Transverse colon (tissue), 4 donors: Measurements from ENCODE around the gene MRM2. TPM values are rescaled to one million over a fixed set of nuclear protein-coding genes. Genes with fewer than 3 reads are reported as not detected.

Experiments
- DNase-seq: peaks from one replicate; pipeline ENCODE4 v3.0.0-alpha.2; 2019
- H3K27ac ChIP-seq, 4 donors: fragments of 200-600 bp; sonication (generic); 2 replicates each; pipeline ENCODE4 v1.5.1; 2016 to 2018; ENCODE audit warnings: inconsistent platforms in 4 of 4
- H3K27me3 ChIP-seq: fragments of 200-600 bp; sonication (generic); 2 replicates; pipeline ENCODE4 v1.5.1; 2017; ENCODE audit warnings: inconsistent platforms
- H3K36me3 ChIP-seq, 4 donors: fragments of 200-600 bp; sonication (generic); 2 replicates each; pipeline ENCODE4 v1.5.1; 2017 to 2019; ENCODE audit warnings: inconsistent platforms in 4 of 4
- H3K4me1 ChIP-seq, 4 donors: fragments of 200-600 bp; sonication (generic); 2 replicates each; pipeline ENCODE4 v1.5.1; 2017 to 2020; ENCODE audit warnings: inconsistent platforms in 4 of 4
- H3K4me3 ChIP-seq, 4 donors: fragments of 200-600 bp; sonication (generic); 1 replicate in 1 of 4; 2 replicates in 3 of 4; pipeline versions ENCODE4 v1.5.1 to v1.6.1; 2017 to 2019; ENCODE audit warnings: inconsistent platforms in 4 of 4
- H3K9me3 ChIP-seq, 2 donors: fragments of 200-600 bp; sonication (generic); 2 replicates each; pipeline ENCODE4 v1.5.1; 2017 to 2019; ENCODE audit warnings: inconsistent platforms in 2 of 2
- EP300 ChIP-seq: sonication (generic); formaldehyde crosslinking; IDR thresholded peaks from one replicate; pipeline ENCODE4 v1.6.1; 2017; ENCODE audit warnings: antibody characterized with exemption, low read depth
- POLR2A ChIP-seq: fragments of 450-650 bp; IDR thresholded peaks from one replicate; pipeline ENCODE4 v1.6.1; 2016; ENCODE audit warnings: antibody characterized with exemption, mild to moderate bottlenecking, moderate library complexity
- POLR2AphosphoS5 ChIP-seq, 3 donors: sonication (generic); formaldehyde crosslinking; IDR thresholded peaks; one replicate each; pipeline ENCODE4 v1.6.1; 2016; ENCODE audit warnings: antibody characterized with exemption in 3 of 3
- WGBS, 2 donors: methylation state at CpG; one replicate each; pipeline ENCODE4 v1.1.5; 2018; ENCODE audit warnings: low coverage in 1 of 2; 5-methylcytosine and 5-hydroxymethylcytosine counted together
- in situ Hi-C, 4 donors: fragments of 200-750 bp; cut with MboI; loops; one replicate each; pipeline versions ENCODE4 v1.15.0 to v1.15.1; 2017; ENCODE audit warnings: low sequenced_read_pairs in 3 of 4, low pct_ligation_motif_present in 1 of 4, low pct_unique_long_range_greater_than_20kb in 1 of 4
- intact Hi-C: fragments of 100-400 bp; cut with DNase I; formaldehyde crosslinking; loops from one replicate; pipeline ENCODE4 v1.15.1; 2023; ENCODE audit warnings: low total_unique reads
- total RNA-seq, 4 donors: library from RNA; depleted of rRNA; stranded (reverse); fragments of >200 nt; gene quantifications; one replicate each; pipeline ENCODE4 v1.1.0, GENCODE V29; 2016
- TF ChIP-seq, protein P1 (sequence below), 5 experiments: fragments of 200-600 bp in 3 of 5; fragments of 450-650 bp in 2 of 5; sonication (generic) in 3 of 5; IDR thresholded peaks; 1 replicate in 2 of 5; 2 replicates in 3 of 5; pipeline ENCODE4 v1.5.1; 2016 to 2017; ENCODE audit warnings: antibody characterized with exemption in 5 of 5, inconsistent platforms in 3 of 5, mild to moderate bottlenecking in 2 of 5, moderate library complexity in 1 of 5

Gene MRM2
- total RNA-seq, 4 donors from 2014 or later: 2.2 to 15.3 (median 12.7) TPM

DNA sequence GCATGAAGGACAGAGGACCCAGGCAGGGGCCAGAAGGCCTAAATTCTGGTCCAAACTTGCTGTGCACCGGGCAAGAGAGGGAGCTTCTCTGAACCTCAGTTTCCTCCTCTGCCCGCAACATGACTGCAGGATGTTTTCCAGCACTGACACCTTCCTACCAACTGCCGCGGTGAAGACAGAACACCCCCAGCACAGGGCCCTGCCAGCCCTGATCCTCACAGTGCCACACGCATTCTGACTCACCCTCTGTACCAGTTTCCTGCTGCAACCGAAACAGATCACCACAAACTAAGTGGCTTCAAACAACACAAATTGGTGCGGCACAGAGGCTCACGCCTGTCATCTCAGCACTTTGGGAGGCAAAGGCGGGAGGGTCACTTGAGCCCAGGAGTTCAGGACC, 27.4 kb downstream of the MRM2 start:
- H3K9me3 ChIP-seq: no peaks in the 10 kb centered on the region
- 91% methylated on average over 9 of the region's 9 CpGs; no CpG with 5 or more reads in 1 of the 2 donors for WGBS, 2 donors
- H3K27me3 ChIP-seq: no peaks in the 10 kb centered on the region
- intact Hi-C loops (no loop called here), in situ Hi-C loops (loop anchor here in 3 of 4 donors (25.0 kb wide), 2 partner anchors 552 to 627 kb away; partner anchors contain the start of gene ELFN1 (in 2 of the 3))
- H3K4me1 ChIP-seq: no peaks in the 10 kb centered on the region
- peaks cover 0 to 20% (median 8%) of the 10 kb centered on the region in 4 donors for H3K36me3 ChIP-seq
- no peak for DNase-seq
- no peak overlapping the region for H3K27ac ChIP-seq
- TF ChIP-seq, protein P1, sequence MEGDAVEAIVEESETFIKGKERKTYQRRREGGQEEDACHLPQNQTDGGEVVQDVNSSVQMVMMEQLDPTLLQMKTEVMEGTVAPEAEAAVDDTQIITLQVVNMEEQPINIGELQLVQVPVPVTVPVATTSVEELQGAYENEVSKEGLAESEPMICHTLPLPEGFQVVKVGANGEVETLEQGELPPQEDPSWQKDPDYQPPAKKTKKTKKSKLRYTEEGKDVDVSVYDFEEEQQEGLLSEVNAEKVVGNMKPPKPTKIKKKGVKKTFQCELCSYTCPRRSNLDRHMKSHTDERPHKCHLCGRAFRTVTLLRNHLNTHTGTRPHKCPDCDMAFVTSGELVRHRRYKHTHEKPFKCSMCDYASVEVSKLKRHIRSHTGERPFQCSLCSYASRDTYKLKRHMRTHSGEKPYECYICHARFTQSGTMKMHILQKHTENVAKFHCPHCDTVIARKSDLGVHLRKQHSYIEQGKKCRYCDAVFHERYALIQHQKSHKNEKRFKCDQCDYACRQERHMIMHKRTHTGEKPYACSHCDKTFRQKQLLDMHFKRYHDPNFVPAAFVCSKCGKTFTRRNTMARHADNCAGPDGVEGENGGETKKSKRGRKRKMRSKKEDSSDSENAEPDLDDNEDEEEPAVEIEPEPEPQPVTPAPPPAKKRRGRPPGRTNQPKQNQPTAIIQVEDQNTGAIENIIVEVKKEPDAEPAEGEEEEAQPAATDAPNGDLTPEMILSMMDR (IDR thresholded peaks at IDR 0.05): no peak
- H3K4me3 ChIP-seq: no peak overlapping the region

DNA sequence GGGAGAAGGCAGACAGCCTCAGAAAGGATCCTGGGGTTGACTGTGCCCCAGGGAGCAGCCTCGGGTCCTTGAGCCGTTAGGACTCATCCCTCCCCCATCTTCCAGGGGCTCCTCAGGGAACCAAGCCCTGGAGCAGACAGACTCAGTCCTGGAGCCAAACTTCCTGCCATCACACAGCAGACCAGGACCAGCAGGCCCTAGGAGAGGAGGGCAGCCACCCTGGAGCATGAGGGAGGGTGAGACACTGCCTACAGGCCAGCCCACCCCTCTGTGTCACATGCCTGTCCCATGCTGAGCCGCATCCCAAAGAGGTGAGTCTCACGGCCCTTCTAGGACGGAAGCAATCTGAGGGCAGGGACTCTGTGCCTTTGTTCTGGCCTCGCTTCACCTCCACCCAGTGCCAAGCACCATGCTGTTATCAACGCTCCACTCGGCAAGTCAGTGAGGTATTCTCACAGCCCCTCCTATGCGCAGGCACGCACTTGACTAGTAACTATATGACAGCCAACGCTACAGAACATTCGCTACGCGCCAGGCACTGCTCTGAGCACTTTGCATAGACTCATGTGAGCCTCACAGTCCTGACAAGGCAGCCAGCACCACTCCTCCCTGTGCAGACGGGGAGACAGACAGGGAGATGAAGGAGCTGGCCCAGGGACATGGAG, 28.3 kb downstream of the MRM2 start:
- no peaks in the 10 kb centered on the region for H3K27me3 ChIP-seq
- H3K4me1 ChIP-seq: no peaks in the 10 kb centered on the region
- no peak for TF ChIP-seq POLR2AphosphoS5 (IDR thresholded peaks at IDR 0.05)
- TF ChIP-seq, protein P1 (IDR thresholded peaks at IDR 0.05): no peak
- no peak for TF ChIP-seq EP300
- TF ChIP-seq POLR2A: no peak
- no peaks in the 10 kb centered on the region for H3K9me3 ChIP-seq
- DNase-seq: no peak
- peaks cover 0 to 17% (median 7%) of the 10 kb centered on the region in 4 donors for H3K36me3 ChIP-seq
- H3K27ac ChIP-seq: no peak overlapping the region
- in situ Hi-C loops (loop anchor here in 3 of 4 donors (25.0 kb wide), 2 partner anchors 551 to 626 kb away; partner anchors contain the start of gene ELFN1 (in 2 of the 3)), intact Hi-C loops (no loop called here)
- H3K4me3 ChIP-seq: no peak overlapping the region
- 99% methylated on average over 15 of the region's 15 CpGs; no CpG with 5 or more reads in 1 of the 2 donors for WGBS, 2 donors

DNA sequence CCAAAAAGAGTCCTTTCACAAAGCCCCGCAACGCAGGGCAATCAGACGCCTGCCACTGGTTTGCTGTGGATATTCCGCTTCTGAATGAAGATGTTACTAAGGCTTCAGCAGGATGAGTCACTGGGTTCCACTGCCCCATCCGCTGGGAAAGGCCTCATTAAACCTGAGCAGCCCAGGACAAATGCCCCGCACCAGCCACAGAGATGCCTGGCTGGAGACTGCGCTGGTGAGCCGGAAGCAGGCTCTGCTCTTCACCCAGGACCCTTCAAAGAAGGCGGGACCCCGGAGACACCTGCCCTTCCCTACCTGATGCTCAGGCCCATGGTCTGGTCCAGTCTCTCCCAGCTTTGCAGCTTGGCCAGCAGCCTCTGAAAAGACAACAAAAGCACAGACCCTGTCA, 29.1 kb downstream of the MRM2 start:
- Histone ChIP-seq H3K36me3 (peaks cover 0 to 17% (median 7%) of the 10 kb centered on the region in 4 donors), H3K4me3 (no peak overlapping the region), H3K27ac (no peak overlapping the region), H3K27me3 (no peaks in the 10 kb centered on the region), H3K9me3 (no peaks in the 10 kb centered on the region), H3K4me1 (no peaks in the 10 kb centered on the region)
- in situ Hi-C loops (loop anchor here in 3 of 4 donors (25.0 kb wide), 2 partner anchors 551 to 626 kb away; partner anchors contain the start of gene ELFN1 (in 2 of the 3)), intact Hi-C loops (no loop called here)
- DNase-seq: no peak
- TF ChIP-seq POLR2AphosphoS5 (IDR thresholded peaks at IDR 0.05) (no peak), EP300 (no peak), POLR2A (no peak)
- TF ChIP-seq, protein P1 (IDR thresholded peaks at IDR 0.05): no peak
- WGBS, 2 donors: 97% methylated on average over 10 of the region's 10 CpGs; no CpG with 5 or more reads in 1 of the 2 donors

DNA sequence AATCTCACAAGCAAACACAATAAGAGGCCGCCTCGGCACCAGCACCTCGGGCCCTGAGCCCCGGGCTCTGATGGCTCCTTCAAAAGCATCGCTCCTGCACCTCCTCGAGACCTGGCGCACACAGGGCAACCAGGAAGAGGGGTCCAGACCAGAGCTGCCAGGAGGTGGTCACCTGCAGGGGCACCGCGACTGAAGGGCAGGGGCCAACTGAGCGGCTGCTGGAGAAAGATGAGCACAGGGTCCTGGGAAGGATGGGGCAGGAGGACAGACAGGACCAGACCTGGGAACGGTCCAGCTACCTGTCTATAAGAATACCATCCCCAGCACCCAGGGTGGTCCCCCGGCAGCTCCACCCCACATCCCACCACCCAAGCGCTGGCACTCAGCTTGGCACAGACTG, 30.1 kb downstream of the MRM2 start:
- no peak overlapping the region for H3K27ac ChIP-seq
- H3K9me3 ChIP-seq: no peaks in the 10 kb centered on the region
- no peak overlapping the region for H3K4me3 ChIP-seq
- H3K27me3 ChIP-seq: no peaks in the 10 kb centered on the region
- no peak for DNase-seq
- intact Hi-C loops: no loop called here
- no peaks in the 10 kb centered on the region for H3K4me1 ChIP-seq
- in situ Hi-C loops: loop anchor here in 3 of 4 donors (25.0 kb wide), 2 partner anchors 550 to 625 kb away; partner anchors contain the start of gene ELFN1 (in 2 of the 3)
- WGBS, 2 donors: 94% methylated on average over 13 of the region's 13 CpGs; no CpG with 5 or more reads in 1 of the 2 donors
- peaks cover 0 to 11% (median 5%) of the 10 kb centered on the region in 4 donors for H3K36me3 ChIP-seq
- TF ChIP-seq EP300: no peak
- TF ChIP-seq, protein P1 (IDR thresholded peaks at IDR 0.05): no peak
- no peak for TF ChIP-seq POLR2AphosphoS5 (IDR thresholded peaks at IDR 0.05)
- no peak for TF ChIP-seq POLR2A
